ENCODE results near the gene ANKS1B.

- TF ChIP-seq RAD21 (IDR thresholded peaks at IDR 0.05; ENCODE audit: low read depth) (no peak), YY1 (IDR thresholded peaks at IDR 0.05; ENCODE audit: low read depth) (no peak), ZBTB7A (IDR thresholded peaks at IDR 0.05; ENCODE audit: low read depth) (no peak), NFIC (IDR thresholded peaks at IDR 0.05) (no peak), TCF12 (IDR thresholded peaks at IDR 0.05; ENCODE audit: low read depth) (no peak)
- TF ChIP-seq, protein P1, sequence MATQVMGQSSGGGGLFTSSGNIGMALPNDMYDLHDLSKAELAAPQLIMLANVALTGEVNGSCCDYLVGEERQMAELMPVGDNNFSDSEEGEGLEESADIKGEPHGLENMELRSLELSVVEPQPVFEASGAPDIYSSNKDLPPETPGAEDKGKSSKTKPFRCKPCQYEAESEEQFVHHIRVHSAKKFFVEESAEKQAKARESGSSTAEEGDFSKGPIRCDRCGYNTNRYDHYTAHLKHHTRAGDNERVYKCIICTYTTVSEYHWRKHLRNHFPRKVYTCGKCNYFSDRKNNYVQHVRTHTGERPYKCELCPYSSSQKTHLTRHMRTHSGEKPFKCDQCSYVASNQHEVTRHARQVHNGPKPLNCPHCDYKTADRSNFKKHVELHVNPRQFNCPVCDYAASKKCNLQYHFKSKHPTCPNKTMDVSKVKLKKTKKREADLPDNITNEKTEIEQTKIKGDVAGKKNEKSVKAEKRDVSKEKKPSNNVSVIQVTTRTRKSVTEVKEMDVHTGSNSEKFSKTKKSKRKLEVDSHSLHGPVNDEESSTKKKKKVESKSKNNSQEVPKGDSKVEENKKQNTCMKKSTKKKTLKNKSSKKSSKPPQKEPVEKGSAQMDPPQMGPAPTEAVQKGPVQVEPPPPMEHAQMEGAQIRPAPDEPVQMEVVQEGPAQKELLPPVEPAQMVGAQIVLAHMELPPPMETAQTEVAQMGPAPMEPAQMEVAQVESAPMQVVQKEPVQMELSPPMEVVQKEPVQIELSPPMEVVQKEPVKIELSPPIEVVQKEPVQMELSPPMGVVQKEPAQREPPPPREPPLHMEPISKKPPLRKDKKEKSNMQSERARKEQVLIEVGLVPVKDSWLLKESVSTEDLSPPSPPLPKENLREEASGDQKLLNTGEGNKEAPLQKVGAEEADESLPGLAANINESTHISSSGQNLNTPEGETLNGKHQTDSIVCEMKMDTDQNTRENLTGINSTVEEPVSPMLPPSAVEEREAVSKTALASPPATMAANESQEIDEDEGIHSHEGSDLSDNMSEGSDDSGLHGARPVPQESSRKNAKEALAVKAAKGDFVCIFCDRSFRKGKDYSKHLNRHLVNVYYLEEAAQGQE (IDR thresholded peaks at IDR 0.05; ENCODE audit: low read depth): no peak
Observed at GRCh38 chr12:98696036-98696646, 1288.6 kb downstream of the ANKS1B start.
